Lower leg skin (tissue), 3 donors: ENCODE data around the gene MPL.

Experiments used
- CTCF ChIP-seq, 3 donors: fragments of 450-650 bp; IDR thresholded peaks; one replicate each; pipeline ENCODE4 v1.5.1; 2016; ENCODE audit warnings: antibody characterized with exemption in 3 of 3, mild to moderate bottlenecking in 3 of 3, moderate library complexity in 2 of 3
- POLR2A ChIP-seq, 2 donors: fragments of 450-650 bp; IDR thresholded peaks; one replicate each; pipeline ENCODE4 v1.6.1; 2016 to 2017; ENCODE audit warnings: antibody characterized with exemption in 2 of 2, mild to moderate bottlenecking in 1 of 2, moderate library complexity in 1 of 2

GRCh38 chr1:43351421-43352350 is 14.1 kb downstream of the MPL start:
- TF ChIP-seq POLR2A (IDR thresholded peaks at IDR 0.05) (no peak), CTCF (IDR thresholded peaks at IDR 0.05) (no peak)
